Liver (tissue), 9 donors: ENCODE results near the gene C12orf76. TPM values are rescaled to one million over a fixed set of nuclear protein-coding genes. Genes with fewer than 3 reads are reported as not detected.

Experiments
- DNase-seq: peaks from one replicate; pipeline ENCODE4 v3.0.0-alpha.2; 2017; ENCODE audit warnings: low spot score
- H3K27ac ChIP-seq, 2 donors: one replicate each; pipeline ENCODE4 v1.7.0; 2013; ENCODE audit warnings: inconsistent platforms in 2 of 2, low read length in 2 of 2, control low read depth in 1 of 2, low read depth in 1 of 2, mild to moderate bottlenecking in 1 of 2
- H3K27me3 ChIP-seq, 4 donors: one replicate each; pipeline versions ENCODE4 v1.6.1 to v1.7.0; 2013; ENCODE audit warnings: low read length in 3 of 4, inconsistent platforms in 1 of 4, mild to moderate bottlenecking in 1 of 4, moderate library complexity in 1 of 4; ENCODE audit not compliant: control insufficient read depth in 4 of 4, insufficient read depth in 4 of 4
- H3K36me3 ChIP-seq, 4 donors: one replicate each; pipeline versions ENCODE4 v1.6.1 to v1.7.0; 2013; ENCODE audit warnings: low read length in 3 of 4, mild to moderate bottlenecking in 3 of 4, low read depth in 1 of 4, moderate library complexity in 1 of 4; ENCODE audit not compliant: control insufficient read depth in 4 of 4, insufficient read depth in 3 of 4
- H3K4me1 ChIP-seq, 4 donors: one replicate each; pipeline versions ENCODE4 v1.6.1 to v1.7.0; 2013; ENCODE audit warnings: low read length in 3 of 4, mild to moderate bottlenecking in 3 of 4, moderate library complexity in 1 of 4; ENCODE audit not compliant: control insufficient read depth in 4 of 4, insufficient read depth in 4 of 4
- H3K4me3 ChIP-seq, 3 donors: one replicate each; pipeline versions ENCODE4 v1.6.1 to v1.7.0; 2013; ENCODE audit warnings: low read length in 3 of 3, control low read depth in 1 of 3, low read depth in 1 of 3, mild to moderate bottlenecking in 1 of 3
- H3K9ac ChIP-seq, 2 donors: one replicate each; pipeline ENCODE4 v1.7.0; 2013; ENCODE audit warnings: low read length in 2 of 2, mild to moderate bottlenecking in 2 of 2, moderate library complexity in 2 of 2, control low read depth in 1 of 2, low read depth in 1 of 2
- H3K9me3 ChIP-seq, 4 donors: one replicate each; pipeline versions ENCODE4 v1.6.1 to v1.7.0; 2013; ENCODE audit warnings: low read length in 3 of 4; ENCODE audit not compliant: control insufficient read depth in 4 of 4
- EGR1 ChIP-seq, 2 donors: IDR thresholded peaks; 2 replicates each; pipeline ENCODE4 v1.6.1; 2016 to 2018; ENCODE audit warnings: antibody characterized with exemption in 2 of 2, low read depth in 2 of 2
- FOXA1 ChIP-seq: IDR thresholded peaks from 2 replicates; pipeline ENCODE4 v1.6.1; 2016; ENCODE audit warnings: antibody characterized with exemption
- FOXA2 ChIP-seq: IDR thresholded peaks from 2 replicates; pipeline ENCODE4 v1.6.1; 2016; ENCODE audit warnings: antibody characterized with exemption
- GABPA ChIP-seq, 2 donors: IDR thresholded peaks in 1 of 2; conservative IDR thresholded peaks in 1 of 2; 2 replicates each; pipeline ENCODE4 v1.6.1; 2016; ENCODE audit warnings: antibody characterized with exemption in 2 of 2, mild to moderate bottlenecking in 1 of 2, moderate library complexity in 1 of 2
- HNF4A ChIP-seq, 2 donors: conservative IDR thresholded peaks; 2 replicates each; pipeline ENCODE4 v1.6.1; 2016; ENCODE audit warnings: antibody characterized with exemption in 2 of 2, mild to moderate bottlenecking in 2 of 2
- HNF4G ChIP-seq: IDR thresholded peaks from 2 replicates; pipeline ENCODE4 v1.6.1; 2016; ENCODE audit warnings: antibody characterized with exemption
- JUND ChIP-seq, 2 donors: IDR thresholded peaks; 2 replicates each; pipeline ENCODE4 v1.6.1; 2016; ENCODE audit warnings: antibody characterized with exemption in 2 of 2
- MAX ChIP-seq: IDR thresholded peaks from 2 replicates; pipeline ENCODE4 v1.6.1; 2016; ENCODE audit warnings: antibody characterized with exemption
- NR2F2 ChIP-seq: IDR thresholded peaks from 2 replicates; pipeline ENCODE4 v1.6.1; 2016; ENCODE audit warnings: antibody characterized with exemption
- RAD21 ChIP-seq, 2 donors: IDR thresholded peaks; 2 replicates each; pipeline ENCODE4 v1.6.1; 2016; ENCODE audit warnings: antibody characterized with exemption in 2 of 2, mild to moderate bottlenecking in 2 of 2
- REST ChIP-seq: IDR thresholded peaks from 2 replicates; pipeline ENCODE4 v1.6.1; 2016; ENCODE audit warnings: antibody characterized with exemption, mild to moderate bottlenecking
- RXRA ChIP-seq, 2 donors: IDR thresholded peaks; 2 replicates each; pipeline ENCODE4 v1.6.1; 2017 to 2018; ENCODE audit warnings: antibody characterized with exemption in 2 of 2, mild to moderate bottlenecking in 1 of 2
- SP1 ChIP-seq: IDR thresholded peaks from 2 replicates; pipeline ENCODE4 v1.6.1; 2018; ENCODE audit warnings: antibody characterized with exemption, mild to moderate bottlenecking
- TAF1 ChIP-seq: conservative IDR thresholded peaks from 2 replicates; pipeline ENCODE4 v1.6.1; 2016; ENCODE audit warnings: antibody characterized with exemption, mild to moderate bottlenecking
- YY1 ChIP-seq: IDR thresholded peaks from 2 replicates; pipeline ENCODE4 v1.6.1; 2016; ENCODE audit warnings: antibody characterized with exemption, mild to moderate bottlenecking
- ZBTB33 ChIP-seq: IDR thresholded peaks from 2 replicates; pipeline ENCODE4 v1.6.1; 2016; ENCODE audit warnings: antibody characterized with exemption
- WGBS: extraction: QIAGEN DNeasy Blood & Tissue Kit; methylation state at CpG from one replicate; pipeline ENCODE4 v1.1.7; 2013; 5-methylcytosine and 5-hydroxymethylcytosine counted together
- polyA plus RNA-seq, 2 donors: library from polyadenylated mRNA; stranded (reverse) in 1 of 2; unstranded in 1 of 2; fragments of 200-250 nt in 1 of 2; fragments of >200 nt in 1 of 2; fragmentation: Nextera tagmentation in 1 of 2; extraction: Ambion mirVana in 1 of 2; gene quantifications; one replicate each; pipeline versions ENCODE4 v1.2.1 to v1.2.3, GENCODE V29; 2013 to 2015
- total RNA-seq, 2 donors: library from RNA; depleted of rRNA; stranded (reverse); fragments of >200 nt; gene quantifications; one replicate each; pipeline ENCODE4 v1.2.3, GENCODE V29; 2014
- TF ChIP-seq, protein P1 (sequence below): IDR thresholded peaks from 2 replicates; pipeline ENCODE4 v1.6.1; 2016; ENCODE audit warnings: antibody characterized with exemption
- donor health status: healthy.
- donor health status: healthy.
- donor health status: healthy.
- donor health status: healthy.
- donor health status: healthy.

Gene C12orf76
- total and polyA plus RNA-seq, 4 donors: 5.6 to 22.4 (median 6.1) TPM

DNA sequence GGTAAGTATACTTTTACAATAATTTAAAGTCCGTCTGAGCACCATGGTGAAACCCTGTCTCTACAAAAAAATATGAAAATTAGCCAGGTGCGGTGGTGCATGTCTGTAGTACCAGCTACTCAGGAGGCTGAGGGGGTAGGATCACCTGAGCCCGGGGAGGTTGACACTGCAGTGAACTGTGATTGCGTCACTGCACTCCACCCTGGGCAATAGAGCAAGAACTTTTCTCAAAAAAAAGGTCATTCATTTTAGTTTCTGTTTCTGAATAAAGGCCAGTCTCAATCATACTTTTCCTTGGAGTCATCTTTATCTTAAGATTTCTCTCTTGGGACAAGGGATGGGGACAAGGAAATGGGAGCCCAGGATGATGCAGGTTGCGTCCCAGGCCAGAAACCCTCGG lies 36.2 kb downstream of the C12orf76 start:
- 51% methylated on average over 6 of the region's 6 CpGs for WGBS
- no peak overlapping the region for H3K4me3 ChIP-seq
- H3K9me3 ChIP-seq: no peaks in the 10 kb centered on the region
- H3K27me3 ChIP-seq: no peaks in the 10 kb centered on the region
- peak overlapping the region in 1 of 2 donors; percentile 60 for H3K9ac ChIP-seq
- TF ChIP-seq, protein P1, sequence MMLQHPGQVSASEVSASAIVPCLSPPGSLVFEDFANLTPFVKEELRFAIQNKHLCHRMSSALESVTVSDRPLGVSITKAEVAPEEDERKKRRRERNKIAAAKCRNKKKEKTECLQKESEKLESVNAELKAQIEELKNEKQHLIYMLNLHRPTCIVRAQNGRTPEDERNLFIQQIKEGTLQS: peak; percentile 80
- peak; percentile 63 for TF ChIP-seq YY1
- peak; percentile 35 for TF ChIP-seq REST
- TF ChIP-seq FOXA2: peak; percentile 30
- no peak for TF ChIP-seq ZBTB33
- TF ChIP-seq RAD21 (IDR thresholded peaks at IDR 0.05): peak; percentile 20 to 32
- TF ChIP-seq FOXA1: peak; percentile 28
- TF ChIP-seq RXRA (IDR thresholded peaks at IDR 0.05): peak; percentile 82 to 91
- TF ChIP-seq JUND (IDR thresholded peaks at IDR 0.05): peak; percentile 19 to 73
- no peak for TF ChIP-seq TAF1
- TF ChIP-seq SP1: peak; percentile 46
- TF ChIP-seq HNF4A (conservative IDR thresholded peaks at IDR 0.05): peak; percentile 71 to 82
- TF ChIP-seq GABPA (IDR thresholded peaks at IDR 0.05 in 1 of 2, conservative IDR thresholded peaks at IDR 0.05 in 1 of 2): no peak
- H3K4me1 ChIP-seq: peaks cover 3 to 25% (median 20%) of the 10 kb centered on the region in 4 donors
- H3K36me3 ChIP-seq: peaks cover 2 to 8% (median 6%) of the 10 kb centered on the region in 4 donors
- H3K27ac ChIP-seq: peak overlapping the region; percentile 49 to 88
- no peak for DNase-seq

- peak overlapping the region in 1 of 2 donors; percentile 88 for H3K27ac ChIP-seq
- peaks cover 3 to 29% (median 20%) of the 10 kb centered on the region in 4 donors for H3K4me1 ChIP-seq
- H3K9ac ChIP-seq: peak overlapping the region in 1 of 2 donors; percentile 22
- 80% methylated on average over 13 of the region's 13 CpGs for WGBS
- no peak for DNase-seq
- H3K4me3 ChIP-seq: no peak overlapping the region
- TF ChIP-seq YY1: no peak
- TF ChIP-seq TAF1: no peak
- TF ChIP-seq MAX: no peak
- TF ChIP-seq RAD21 (IDR thresholded peaks at IDR 0.05): no peak
- no peak for TF ChIP-seq REST
- TF ChIP-seq EGR1 (IDR thresholded peaks at IDR 0.05; ENCODE audit: low read depth in 2 of 2): no peak
- TF ChIP-seq FOXA1: no peak
- TF ChIP-seq HNF4A (conservative IDR thresholded peaks at IDR 0.05): peak; percentile 40 to 45
- no peak for TF ChIP-seq ZBTB33
- no peak for TF ChIP-seq HNF4G
- peak in 1 of 2 donors; percentile 27 for TF ChIP-seq RXRA (IDR thresholded peaks at IDR 0.05)
- no peak for TF ChIP-seq GABPA (IDR thresholded peaks at IDR 0.05 in 1 of 2, conservative IDR thresholded peaks at IDR 0.05 in 1 of 2)
- TF ChIP-seq NR2F2: no peak
- TF ChIP-seq, protein P1: no peak
- peaks cover 2 to 5% (median 5%) of the 10 kb centered on the region in 4 donors for H3K36me3 ChIP-seq
- H3K9me3 ChIP-seq: no peaks in the 10 kb centered on the region
- no peaks in the 10 kb centered on the region for H3K27me3 ChIP-seq
Measured at GRCh38 chr12:110010853-110011723, 37.2 kb downstream of the C12orf76 start.
